Mesenchymal stem cell (in vitro differentiated cells and primary cell): Measurements from ENCODE around the gene RAB4A.

Source experiments
- DNase-seq: peaks from one replicate; pipeline ENCODE4 v3.0.0-alpha.2; 2013
- H2AFZ ChIP-seq: one replicate; pipeline ENCODE4 v1.6.1; 2013; ENCODE audit warnings: low read depth, mild to moderate bottlenecking, control low read depth, inconsistent platforms, low read length, moderate library complexity
- H2AK5ac ChIP-seq: 2 replicates; pipeline ENCODE4 v1.6.1; 2013; ENCODE audit warnings: low read length, moderate library complexity, mild to moderate bottlenecking, inconsistent platforms; ENCODE audit not compliant: severe bottlenecking
- H2BK120ac ChIP-seq: one replicate; pipeline ENCODE4 v1.6.1; 2013; ENCODE audit warnings: low read depth, mild to moderate bottlenecking, inconsistent platforms, low read length, moderate library complexity
- H2BK12ac ChIP-seq, 2 experiments: one replicate each; pipeline ENCODE4 v1.6.1; 2013; ENCODE audit warnings: inconsistent platforms in 2 of 2, low read length in 2 of 2, mild to moderate bottlenecking in 2 of 2, moderate library complexity in 2 of 2, control low read depth in 1 of 2
- H2BK15ac ChIP-seq: one replicate; pipeline ENCODE4 v1.6.1; 2013; ENCODE audit warnings: mild to moderate bottlenecking, low read depth, inconsistent platforms; ENCODE audit not compliant: poor library complexity, severe bottlenecking
- H2BK5ac ChIP-seq: 2 replicates; pipeline ENCODE4 v1.6.1; 2013; ENCODE audit warnings: low read depth, mild to moderate bottlenecking, low read length, control low read depth, inconsistent platforms; ENCODE audit not compliant: poor library complexity, severe bottlenecking
- H3K14ac ChIP-seq, 2 experiments: one replicate each; pipeline ENCODE4 v1.6.1; 2013; ENCODE audit warnings: inconsistent platforms in 2 of 2, low read length in 2 of 2, control low read depth in 1 of 2, mild to moderate bottlenecking in 1 of 2, moderate library complexity in 1 of 2
- H3K18ac ChIP-seq, 2 experiments: one replicate each; pipeline ENCODE4 v1.6.1; 2013; ENCODE audit warnings: inconsistent platforms in 2 of 2, low read length in 2 of 2, control low read depth in 1 of 2, low read depth in 1 of 2, mild to moderate bottlenecking in 1 of 2
- H3K23ac ChIP-seq, 2 experiments: one replicate each; pipeline ENCODE4 v1.6.1; 2013; ENCODE audit warnings: inconsistent platforms in 2 of 2, low read length in 2 of 2, mild to moderate bottlenecking in 2 of 2, moderate library complexity in 2 of 2, control low read depth in 1 of 2
- H3K27ac ChIP-seq: 2 replicates; pipeline ENCODE4 v1.5.1; 2013; ENCODE audit warnings: mild to moderate bottlenecking, moderate library complexity, low read length, control low read depth, inconsistent platforms; ENCODE audit not compliant: poor library complexity, severe bottlenecking
- H3K27me3 ChIP-seq, 2 experiments: 2 replicates each; pipeline versions ENCODE4 v1.6.1 to v1.7.0; 2013; ENCODE audit warnings: low read length in 2 of 2, mild to moderate bottlenecking in 2 of 2, moderate library complexity in 2 of 2, control low read depth in 1 of 2, inconsistent platforms in 1 of 2; ENCODE audit not compliant: control insufficient read depth in 1 of 2, insufficient read depth in 1 of 2
- H3K36me3 ChIP-seq, 2 experiments: 2 replicates each; pipeline versions ENCODE4 v1.6.1 to v1.7.0; 2013; ENCODE audit warnings: low read length in 2 of 2, control low read depth in 1 of 2, inconsistent platforms in 1 of 2, low read depth in 1 of 2, mild to moderate bottlenecking in 1 of 2; ENCODE audit not compliant: insufficient read depth in 2 of 2, control insufficient read depth in 1 of 2
- H3K4ac ChIP-seq, 2 experiments: one replicate each; pipeline ENCODE4 v1.6.1; 2013; ENCODE audit warnings: inconsistent platforms in 2 of 2, low read length in 2 of 2, mild to moderate bottlenecking in 2 of 2, moderate library complexity in 2 of 2, control low read depth in 1 of 2, low read depth in 1 of 2
- H3K4me1 ChIP-seq: 2 replicates; pipeline ENCODE4 v1.6.1; 2013; ENCODE audit warnings: low read depth, low read length, control low read depth; ENCODE audit not compliant: control insufficient read depth, insufficient read depth
- H3K4me2 ChIP-seq: 2 replicates; pipeline ENCODE4 v1.6.1; 2013; ENCODE audit warnings: low read length, mild to moderate bottlenecking, inconsistent platforms; ENCODE audit not compliant: poor library complexity, severe bottlenecking
- H3K4me3 ChIP-seq, 2 experiments: 2 replicates each; pipeline versions ENCODE4 v1.5.1 to v1.7.0; 2013; ENCODE audit warnings: low read length in 2 of 2, mild to moderate bottlenecking in 2 of 2, control low read depth in 1 of 2, low read depth in 1 of 2; ENCODE audit not compliant: insufficient read depth in 1 of 2
- H3K79me1 ChIP-seq: replicated peaks from 2 replicates; pipeline ENCODE4 v1.6.1; 2013; ENCODE audit warnings: mild to moderate bottlenecking, control low read depth, low read length, inconsistent platforms; ENCODE audit not compliant: poor library complexity, severe bottlenecking
- H3K9ac ChIP-seq: 2 replicates; pipeline ENCODE4 v1.7.0; 2013; ENCODE audit warnings: mild to moderate bottlenecking, low read length, moderate library complexity
- H3K9me3 ChIP-seq: 2 replicates; pipeline ENCODE4 v1.7.0; 2013; ENCODE audit warnings: mild to moderate bottlenecking, low read length; ENCODE audit not compliant: control insufficient read depth
- H4K8ac ChIP-seq: one replicate; pipeline ENCODE4 v1.6.1; 2013; ENCODE audit warnings: inconsistent platforms, mild to moderate bottlenecking, low read length, moderate library complexity
- H4K91ac ChIP-seq: one replicate; pipeline ENCODE4 v1.6.1; 2013; ENCODE audit warnings: mild to moderate bottlenecking, low read length, inconsistent platforms
- WGBS: methylation state at CpG from one replicate; pipeline ENCODE4 v1.1.7; 2013; ENCODE audit warnings: mixed read lengths; 5-methylcytosine and 5-hydroxymethylcytosine counted together

The RAB4A gene

GRCh38 chr1:229328598-229329362, 57.9 kb downstream of the RAB4A start:
- H3K4me2 ChIP-seq: no peak overlapping the region
- no peak overlapping the region for H3K27ac ChIP-seq
- H4K91ac ChIP-seq: no peak overlapping the region
- no peak overlapping the region for H2AFZ ChIP-seq
- no peak for DNase-seq
- no peak overlapping the region for H2BK12ac ChIP-seq
- no peak overlapping the region for H3K23ac ChIP-seq
- H3K36me3 ChIP-seq: peaks cover 5 to 18% of the 10 kb centered on the region in 2 experiments
- H2BK15ac ChIP-seq: no peak overlapping the region
- H4K8ac ChIP-seq: no peak overlapping the region
- H2AK5ac ChIP-seq: no peak overlapping the region
- H3K79me1 ChIP-seq: peaks cover 24% of the 10 kb centered on the region
- no peak overlapping the region for H3K18ac ChIP-seq
- no peaks in the 10 kb centered on the region for H3K27me3 ChIP-seq
- no peaks in the 10 kb centered on the region for H3K4me1 ChIP-seq
- no peak overlapping the region for H2BK5ac ChIP-seq
- H3K9me3 ChIP-seq: no peaks in the 10 kb centered on the region
- H3K4ac ChIP-seq: no peak overlapping the region
- H3K4me3 ChIP-seq: no peak overlapping the region
- no peak overlapping the region for H2BK120ac ChIP-seq
- H3K9ac ChIP-seq: no peak overlapping the region
- 90% methylated on average over 7 of the region's 7 CpGs for WGBS
- H3K14ac ChIP-seq: no peak overlapping the region

GRCh38 chr1:229334269-229334668, 63.4 kb downstream of the RAB4A start:
- H3K9ac ChIP-seq: no peak overlapping the region
- H3K4me3 ChIP-seq: no peak overlapping the region
- no peak overlapping the region for H3K4me2 ChIP-seq
- H3K23ac ChIP-seq: no peak overlapping the region
- no peak overlapping the region for H2BK5ac ChIP-seq
- H3K9me3 ChIP-seq: no peaks in the 10 kb centered on the region
- no peak overlapping the region for H2BK12ac ChIP-seq
- no peak overlapping the region for H3K14ac ChIP-seq
- no peak for DNase-seq
- H3K18ac ChIP-seq: no peak overlapping the region
- no peak overlapping the region for H2BK120ac ChIP-seq
- peaks cover 0 to 3% of the 10 kb centered on the region in 2 experiments for H3K36me3 ChIP-seq
- WGBS: no CpG with 5 or more reads among the region's 2 CpGs
- H3K4ac ChIP-seq: no peak overlapping the region
- H4K8ac ChIP-seq: no peak overlapping the region
- H2BK15ac ChIP-seq: no peak overlapping the region
- H3K79me1 ChIP-seq: peaks cover 29% of the 10 kb centered on the region
- no peak overlapping the region for H2AK5ac ChIP-seq
- H3K27ac ChIP-seq: no peak overlapping the region
- no peaks in the 10 kb centered on the region for H3K27me3 ChIP-seq
- H4K91ac ChIP-seq: no peak overlapping the region
- H2AFZ ChIP-seq: no peak overlapping the region
- H3K4me1 ChIP-seq: peaks cover 3% of the 10 kb centered on the region

- H3K23ac ChIP-seq: no peak overlapping the region
- H3K27me3 ChIP-seq: no peaks in the 10 kb centered on the region
- H2BK120ac ChIP-seq: no peak overlapping the region
- no peak overlapping the region for H2BK5ac ChIP-seq
- H3K9ac ChIP-seq: no peak overlapping the region
- no peak overlapping the region for H3K18ac ChIP-seq
- no peak overlapping the region for H4K8ac ChIP-seq
- WGBS: 93% methylated on average over 2 of the region's 2 CpGs
- H2AFZ ChIP-seq: no peak overlapping the region
- no peak overlapping the region for H3K27ac ChIP-seq
- no peak overlapping the region for H2BK15ac ChIP-seq
- no peak overlapping the region for H3K14ac ChIP-seq
- no peak overlapping the region for H3K4me3 ChIP-seq
- no peak overlapping the region for H4K91ac ChIP-seq
- DNase-seq: no peak
- peaks cover 0 to 3% of the 10 kb centered on the region in 2 experiments for H3K36me3 ChIP-seq
- no peak overlapping the region for H2AK5ac ChIP-seq
- no peak overlapping the region for H2BK12ac ChIP-seq
- H3K4ac ChIP-seq: no peak overlapping the region
- peaks cover 31% of the 10 kb centered on the region for H3K79me1 ChIP-seq
- no peak overlapping the region for H3K4me2 ChIP-seq
- H3K4me1 ChIP-seq: peaks cover 3% of the 10 kb centered on the region
- H3K9me3 ChIP-seq: no peaks in the 10 kb centered on the region
These were observed 63.8 kb downstream of the RAB4A start for GRCh38 chr1:229334716-229335115.

GRCh38 chr1:229336345-229336744, 65.4 kb downstream of the RAB4A start:
- no peak overlapping the region for H3K14ac ChIP-seq
- no peak overlapping the region for H3K4me2 ChIP-seq
- no peak overlapping the region for H2AK5ac ChIP-seq

More at GRCh38 chr1:229336345-229336744, 65.4 kb downstream of the RAB4A start:
- H2BK120ac ChIP-seq: no peak overlapping the region
- no peak overlapping the region for H3K18ac ChIP-seq
- DNase-seq: no peak
- no peak overlapping the region for H4K91ac ChIP-seq
- H3K79me1 ChIP-seq: peaks cover 25% of the 10 kb centered on the region
- no peak overlapping the region for H3K4ac ChIP-seq
- no peaks in the 10 kb centered on the region for H3K9me3 ChIP-seq
- no peak overlapping the region for H3K4me3 ChIP-seq
- H3K27me3 ChIP-seq: no peaks in the 10 kb centered on the region
- H4K8ac ChIP-seq: no peak overlapping the region
- H3K23ac ChIP-seq: no peak overlapping the region
- peaks cover 5% of the 10 kb centered on the region for H3K4me1 ChIP-seq
- no peak overlapping the region for H2BK12ac ChIP-seq
- no peak overlapping the region for H3K27ac ChIP-seq
- H3K9ac ChIP-seq: no peak overlapping the region
- no peak overlapping the region for H2BK5ac ChIP-seq
- H2BK15ac ChIP-seq: no peak overlapping the region
- WGBS: 84% methylated on average over 2 of the region's 3 CpGs
- no peak overlapping the region for H2AFZ ChIP-seq
- H3K36me3 ChIP-seq: peaks cover 0 to 3% of the 10 kb centered on the region in 2 experiments
